OCI-LY7 (cell line): ENCODE measurements around the gene DLX5.

Experiments used
- EZH2phosphoT487 ChIP-seq: fragments of 200-600 bp; sonication (generic); IDR thresholded peaks from 2 replicates; pipeline ENCODE4 v1.6.1; 2018; ENCODE audit warnings: low read depth, borderline replicate concordance, mild to moderate bottlenecking, mixed run types, antibody characterized with exemption, low read length, moderate library complexity, mixed read lengths
- TF ChIP-seq, protein P1 (sequence below): fragments of 200-600 bp; sonication (generic); conservative IDR thresholded peaks from 2 replicates; pipeline ENCODE4 v1.5.1; 2014; ENCODE audit warnings: mild to moderate bottlenecking, antibody characterized with exemption, low read length, moderate library complexity, mixed read lengths

DNA sequence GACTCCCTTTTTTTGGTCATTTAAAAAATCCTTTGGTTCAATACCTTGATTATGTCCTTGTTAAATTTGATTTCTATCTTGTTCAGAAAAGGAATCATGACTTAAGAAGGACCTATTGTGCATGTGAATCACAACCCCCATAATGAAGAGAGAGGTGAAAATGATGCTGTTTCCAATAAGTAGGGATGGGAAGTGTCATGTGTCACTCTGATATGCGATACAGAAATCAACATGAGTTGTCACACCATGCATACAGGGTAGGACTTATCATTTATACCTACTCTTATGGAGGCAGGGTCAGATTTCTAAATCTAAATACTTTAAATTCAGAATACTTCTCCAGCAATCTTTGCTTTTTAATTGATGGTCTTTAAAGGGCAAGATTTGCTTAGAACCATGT is 38.6 kb downstream of the DLX5 start:
- TF ChIP-seq, protein P1, sequence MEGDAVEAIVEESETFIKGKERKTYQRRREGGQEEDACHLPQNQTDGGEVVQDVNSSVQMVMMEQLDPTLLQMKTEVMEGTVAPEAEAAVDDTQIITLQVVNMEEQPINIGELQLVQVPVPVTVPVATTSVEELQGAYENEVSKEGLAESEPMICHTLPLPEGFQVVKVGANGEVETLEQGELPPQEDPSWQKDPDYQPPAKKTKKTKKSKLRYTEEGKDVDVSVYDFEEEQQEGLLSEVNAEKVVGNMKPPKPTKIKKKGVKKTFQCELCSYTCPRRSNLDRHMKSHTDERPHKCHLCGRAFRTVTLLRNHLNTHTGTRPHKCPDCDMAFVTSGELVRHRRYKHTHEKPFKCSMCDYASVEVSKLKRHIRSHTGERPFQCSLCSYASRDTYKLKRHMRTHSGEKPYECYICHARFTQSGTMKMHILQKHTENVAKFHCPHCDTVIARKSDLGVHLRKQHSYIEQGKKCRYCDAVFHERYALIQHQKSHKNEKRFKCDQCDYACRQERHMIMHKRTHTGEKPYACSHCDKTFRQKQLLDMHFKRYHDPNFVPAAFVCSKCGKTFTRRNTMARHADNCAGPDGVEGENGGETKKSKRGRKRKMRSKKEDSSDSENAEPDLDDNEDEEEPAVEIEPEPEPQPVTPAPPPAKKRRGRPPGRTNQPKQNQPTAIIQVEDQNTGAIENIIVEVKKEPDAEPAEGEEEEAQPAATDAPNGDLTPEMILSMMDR, result no peak
- no peak for TF ChIP-seq EZH2phosphoT487
